HepG2 (cell line): Measurements from ENCODE around the gene AKAP8. TPM values are rescaled to one million over a fixed set of nuclear protein-coding genes. Genes with fewer than 3 reads are reported as not detected.

Experiments
- DZIP1 ChIP-seq: sonication (generic); formaldehyde crosslinking; IDR thresholded peaks from 2 replicates; pipeline ENCODE4 v1.5.0; 2020; ENCODE audit warnings: mild to moderate bottlenecking, missing genetic modification reagents
- EED ChIP-seq: sonication (generic); formaldehyde crosslinking; IDR thresholded peaks from 2 replicates; pipeline ENCODE4 v1.5.0; 2020; ENCODE audit warnings: mild to moderate bottlenecking, missing genetic modification reagents
- HIC2 ChIP-seq: sonication (generic); formaldehyde crosslinking; IDR thresholded peaks from 2 replicates; pipeline ENCODE4 v1.9.0; 2022; ENCODE audit warnings: low read depth, missing genetic modification reagents
- NFIB ChIP-seq: sonication (generic); formaldehyde crosslinking; IDR thresholded peaks from 2 replicates; pipeline ENCODE4 v1.9.0; 2021; ENCODE audit warnings: missing genetic modification reagents, mild to moderate bottlenecking, borderline replicate concordance
- NR0B2 ChIP-seq: sonication (generic); formaldehyde crosslinking; IDR thresholded peaks from 2 replicates; pipeline ENCODE4 v1.4.0; 2020; ENCODE audit warnings: mild to moderate bottlenecking, missing genetic modification reagents
- POLR2G ChIP-seq: fragments of 200-400 bp; formaldehyde crosslinking; IDR thresholded peaks from 2 replicates; pipeline ENCODE4 v1.6.1; 2018; ENCODE audit warnings: mild to moderate bottlenecking, low read depth, low read length, moderate library complexity
- RFX1 ChIP-seq: fragments of 450-650 bp; IDR thresholded peaks from 2 replicates; pipeline ENCODE4 v1.6.1; 2017
- SMAD9 ChIP-seq: sonication (generic); formaldehyde crosslinking; IDR thresholded peaks from 2 replicates; pipeline ENCODE4 v1.5.1; 2020; ENCODE audit warnings: mild to moderate bottlenecking, missing genetic modification reagents
- WIZ ChIP-seq: sonication (generic); formaldehyde crosslinking; IDR thresholded peaks from 2 replicates; pipeline ENCODE4 v1.5.1; 2020; ENCODE audit warnings: mild to moderate bottlenecking, missing genetic modification reagents
- ZBTB42 ChIP-seq: sonication (generic); formaldehyde crosslinking; IDR thresholded peaks from 2 replicates; pipeline ENCODE4 v1.5.0; 2020; ENCODE audit warnings: mild to moderate bottlenecking, missing genetic modification reagents
- ZFP36 ChIP-seq: fragments of 150-350 bp; IDR thresholded peaks from 2 replicates; pipeline ENCODE4 v1.6.1; 2018; ENCODE audit warnings: borderline replicate concordance, low read length, low read depth; ENCODE audit not compliant: partially characterized antibody
- ZNF18 ChIP-seq: sonication (generic); formaldehyde crosslinking; IDR thresholded peaks from 2 replicates; pipeline ENCODE4 v1.8.0; 2022; ENCODE audit warnings: mild to moderate bottlenecking, missing genetic modification reagents; ENCODE audit not compliant: insufficient replicate concordance
- ZNF263 ChIP-seq: sonication (generic); formaldehyde crosslinking; IDR thresholded peaks from 2 replicates; pipeline ENCODE4 v1.4.0; 2020; ENCODE audit warnings: missing genetic modification reagents
- ZNF276 ChIP-seq: sonication (generic); formaldehyde crosslinking; IDR thresholded peaks from 2 replicates; pipeline ENCODE4 v1.4.0; 2020; ENCODE audit warnings: mild to moderate bottlenecking, low read depth, missing genetic modification reagents
- ZNF530 ChIP-seq: sonication (generic); formaldehyde crosslinking; IDR thresholded peaks from 2 replicates; pipeline ENCODE4 v1.5.0; 2020; ENCODE audit warnings: low read depth, mild to moderate bottlenecking, missing genetic modification reagents
- ZNF577 ChIP-seq: sonication (generic); formaldehyde crosslinking; IDR thresholded peaks from 2 replicates; pipeline ENCODE4 v1.4.0; 2020; ENCODE audit warnings: mild to moderate bottlenecking, low read depth, missing genetic modification reagents, borderline replicate concordance
- ZNF607 ChIP-seq: sonication (generic); formaldehyde crosslinking; IDR thresholded peaks from 2 replicates; pipeline ENCODE4 v1.5.1; 2020; ENCODE audit warnings: missing genetic modification reagents, mild to moderate bottlenecking, borderline replicate concordance
- ZNF784 ChIP-seq: sonication (generic); formaldehyde crosslinking; IDR thresholded peaks from 2 replicates; pipeline ENCODE4 v1.5.1; 2020; ENCODE audit warnings: missing genetic modification reagents, mild to moderate bottlenecking, borderline replicate concordance
- ZNF850 ChIP-seq: sonication (generic); formaldehyde crosslinking; conservative IDR thresholded peaks from 2 replicates; pipeline ENCODE4 v1.9.0; 2021; ENCODE audit warnings: mild to moderate bottlenecking, missing genetic modification reagents
- ZNF891 ChIP-seq: sonication (generic); formaldehyde crosslinking; IDR thresholded peaks from 2 replicates; pipeline ENCODE4 v1.5.0; 2020; ENCODE audit warnings: mild to moderate bottlenecking, missing genetic modification reagents
- polyA plus RNA-seq, 8 experiments: library from polyadenylated mRNA; depleted of rRNA in 3 of 8; stranded (reverse) in 7 of 8; unstranded in 1 of 8; fragments of >200 nt; fragmentation: Illumina TruSeq in 4 of 8; extraction: Trizol in 4 of 8; gene quantifications; 2 replicates each; pipeline versions ENCODE4 v1.2.1 to v1.2.3, GENCODE V29; 2011 to 2016; ENCODE audit warnings: low read depth in 4 of 8, missing spikeins in 1 of 8, mixed read lengths in 1 of 8; ENCODE audit not compliant: insufficient read depth in 1 of 8
- total RNA-seq, 5 experiments: library from RNA; depleted of rRNA; stranded (reverse); fragments of >200 nt; fragmentation: Illumina TruSeq; extraction: Trizol; gene quantifications; 2 replicates each; pipeline ENCODE4 v1.2.3, GENCODE V29; 2016; ENCODE audit warnings: low read depth in 1 of 5

Gene AKAP8
- total and polyA plus RNA-seq, 2 of the 13 experiments (the other 11 are each of a cell fraction or from before 2014, with no cell fraction given): 15.9 to 22.1 TPM

GRCh38 chr19:15378534-15379082 lies 979 bp downstream of the AKAP8 start (continued):
- TF ChIP-seq POLR2G (no peak; the same call in 1 of the 2 replicates), HIC2 (CRISPR knock-in tag) (no peak), ZNF263 (CRISPR knock-in tag) (no peak), ZFP36 (no peak), RFX1 (no peak), EED (CRISPR knock-in tag) (no peak), ZNF607 (CRISPR knock-in tag) (no peak), ZNF530 (no peak), ZNF577 (CRISPR knock-in tag) (no peak), ZBTB42 (CRISPR knock-in tag) (no peak), DZIP1 (CRISPR knock-in tag) (peak; percentile 74; the same call in 1 of the 2 replicates), ZNF276 (CRISPR knock-in tag) (no peak), ZNF891 (CRISPR knock-in tag) (0 out of 2 replicates have a peak, but pooled peaks have one; percentile 33), NR0B2 (CRISPR knock-in tag) (no peak), SMAD9 (no peak), ZNF784 (CRISPR knock-in tag) (no peak), WIZ (CRISPR knock-in tag) (no peak), ZNF850 (CRISPR knock-in tag) (peak; percentile 36; the same call in 1 of the 2 replicates), NFIB (CRISPR knock-in tag) (no peak), ZNF18 (CRISPR knock-in tag) (no peak)
